Esophagus squamous epithelium (tissue), 5 donors: ENCODE results near the gene DMKN. TPM values are rescaled to one million over a fixed set of nuclear protein-coding genes. Genes with fewer than 3 reads are reported as not detected.

Source experiments
- DNase-seq: peaks from one replicate; lab custom pipeline; 2025; lab: John Stamatoyannopoulos, UW
- H3K27ac ChIP-seq, 4 donors: fragments of 200-600 bp; sonication (generic); one replicate each; pipeline ENCODE4 v1.5.1; 2016 to 2019; ENCODE audit warnings: mild to moderate bottlenecking in 1 of 4
- H3K27me3 ChIP-seq, 4 donors: fragments of 200-600 bp; sonication (generic); 1 replicate in 3 of 4; 2 replicates in 1 of 4; pipeline versions ENCODE4 v1.5.1 to v1.6.0; 2017 to 2021; ENCODE audit warnings: antibody characterized with exemption in 1 of 4
- H3K36me3 ChIP-seq, 3 donors: fragments of 200-600 bp; sonication (generic); one replicate each; pipeline ENCODE4 v1.5.1; 2016 to 2019
- H3K4me1 ChIP-seq, 3 donors: fragments of 200-600 bp; sonication (generic); one replicate each; pipeline ENCODE4 v1.5.1; 2017 to 2019
- H3K4me3 ChIP-seq, 4 donors: fragments of 200-600 bp; sonication (generic); 1 replicate in 3 of 4; 2 replicates in 1 of 4; pipeline ENCODE4 v1.5.1; 2016 to 2019; ENCODE audit warnings: mild to moderate bottlenecking in 2 of 4, moderate library complexity in 1 of 4
- H3K9me3 ChIP-seq, 3 donors: fragments of 200-600 bp; sonication (generic); one replicate each; pipeline ENCODE4 v1.5.1; 2016 to 2019
- POLR2A ChIP-seq, 4 donors: fragments of 450-650 bp; IDR thresholded peaks; one replicate each; pipeline ENCODE4 v1.6.1; 2017; ENCODE audit warnings: antibody characterized with exemption in 4 of 4, mild to moderate bottlenecking in 4 of 4, moderate library complexity in 3 of 4
- WGBS, 2 donors: methylation state at CpG; one replicate each; pipeline ENCODE4 v1.1.5; 2018; 5-methylcytosine and 5-hydroxymethylcytosine counted together
- intact Hi-C: fragments of 100-400 bp; cut with DNase I; formaldehyde crosslinking; loops from one replicate; pipeline ENCODE4 v1.15.0; 2022
- total RNA-seq, 4 donors: library from RNA; depleted of rRNA; stranded (reverse); fragments of >200 nt; gene quantifications; one replicate each; pipeline ENCODE4 v1.1.0, GENCODE V29; 2016
- TF ChIP-seq, protein P1 (sequence below), 6 experiments: fragments of 450-650 bp in 4 of 6; fragments of 200-600 bp in 2 of 6; sonication (generic) in 2 of 6; IDR thresholded peaks; one replicate each; pipeline ENCODE4 v1.5.1; 2016 to 2019; ENCODE audit warnings: antibody characterized with exemption in 6 of 6, mild to moderate bottlenecking in 4 of 6, moderate library complexity in 4 of 6
- donor health status: DM: yes; HTN: yes; CAD: no.

Gene DMKN
- total RNA-seq, 4 donors from 2014 or later = 81.6 to 449 (median 257) TPM

DNA sequence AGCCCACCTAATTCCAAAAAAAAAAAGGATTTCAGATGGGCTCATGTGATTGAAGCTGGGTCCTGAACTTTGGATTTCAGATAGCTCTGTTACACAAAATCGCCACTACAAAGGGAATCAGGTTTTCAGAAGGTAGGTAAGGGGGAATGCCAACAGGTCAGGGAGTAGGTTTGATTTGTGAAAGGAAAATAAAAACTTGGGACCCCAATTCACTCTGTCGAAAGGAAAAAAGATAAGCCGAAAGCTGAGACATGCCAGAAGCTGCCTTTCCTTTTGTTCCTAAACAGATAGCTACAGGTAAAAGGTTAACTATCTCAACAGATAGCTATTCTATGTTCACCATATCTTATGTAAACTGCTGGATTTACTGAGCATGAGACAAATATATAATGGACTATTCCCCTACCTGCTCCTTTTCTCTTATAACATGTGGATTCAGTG is 27.2 kb downstream of the DMKN start:
- peaks cover 0 to 47% (median 0%) of the 10 kb centered on the region in 4 donors for H3K27me3 ChIP-seq
- WGBS, 2 donors = 53 to 75% methylated on average over 3 of the region's 3 CpGs
- H3K4me1 ChIP-seq = peaks cover 0 to 13% (median 0%) of the 10 kb centered on the region in 3 donors
- intact Hi-C loops = no loop called here
- no peak for TF ChIP-seq POLR2A (IDR thresholded peaks at IDR 0.05)
- TF ChIP-seq, protein P1, sequence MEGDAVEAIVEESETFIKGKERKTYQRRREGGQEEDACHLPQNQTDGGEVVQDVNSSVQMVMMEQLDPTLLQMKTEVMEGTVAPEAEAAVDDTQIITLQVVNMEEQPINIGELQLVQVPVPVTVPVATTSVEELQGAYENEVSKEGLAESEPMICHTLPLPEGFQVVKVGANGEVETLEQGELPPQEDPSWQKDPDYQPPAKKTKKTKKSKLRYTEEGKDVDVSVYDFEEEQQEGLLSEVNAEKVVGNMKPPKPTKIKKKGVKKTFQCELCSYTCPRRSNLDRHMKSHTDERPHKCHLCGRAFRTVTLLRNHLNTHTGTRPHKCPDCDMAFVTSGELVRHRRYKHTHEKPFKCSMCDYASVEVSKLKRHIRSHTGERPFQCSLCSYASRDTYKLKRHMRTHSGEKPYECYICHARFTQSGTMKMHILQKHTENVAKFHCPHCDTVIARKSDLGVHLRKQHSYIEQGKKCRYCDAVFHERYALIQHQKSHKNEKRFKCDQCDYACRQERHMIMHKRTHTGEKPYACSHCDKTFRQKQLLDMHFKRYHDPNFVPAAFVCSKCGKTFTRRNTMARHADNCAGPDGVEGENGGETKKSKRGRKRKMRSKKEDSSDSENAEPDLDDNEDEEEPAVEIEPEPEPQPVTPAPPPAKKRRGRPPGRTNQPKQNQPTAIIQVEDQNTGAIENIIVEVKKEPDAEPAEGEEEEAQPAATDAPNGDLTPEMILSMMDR (IDR thresholded peaks at IDR 0.05) = no peak
- DNase-seq = no peak
- no peak overlapping the region for H3K4me3 ChIP-seq
- H3K36me3 ChIP-seq = no peaks in the 10 kb centered on the region
- H3K27ac ChIP-seq = no peak overlapping the region
- H3K9me3 ChIP-seq = no peaks in the 10 kb centered on the region

DNA sequence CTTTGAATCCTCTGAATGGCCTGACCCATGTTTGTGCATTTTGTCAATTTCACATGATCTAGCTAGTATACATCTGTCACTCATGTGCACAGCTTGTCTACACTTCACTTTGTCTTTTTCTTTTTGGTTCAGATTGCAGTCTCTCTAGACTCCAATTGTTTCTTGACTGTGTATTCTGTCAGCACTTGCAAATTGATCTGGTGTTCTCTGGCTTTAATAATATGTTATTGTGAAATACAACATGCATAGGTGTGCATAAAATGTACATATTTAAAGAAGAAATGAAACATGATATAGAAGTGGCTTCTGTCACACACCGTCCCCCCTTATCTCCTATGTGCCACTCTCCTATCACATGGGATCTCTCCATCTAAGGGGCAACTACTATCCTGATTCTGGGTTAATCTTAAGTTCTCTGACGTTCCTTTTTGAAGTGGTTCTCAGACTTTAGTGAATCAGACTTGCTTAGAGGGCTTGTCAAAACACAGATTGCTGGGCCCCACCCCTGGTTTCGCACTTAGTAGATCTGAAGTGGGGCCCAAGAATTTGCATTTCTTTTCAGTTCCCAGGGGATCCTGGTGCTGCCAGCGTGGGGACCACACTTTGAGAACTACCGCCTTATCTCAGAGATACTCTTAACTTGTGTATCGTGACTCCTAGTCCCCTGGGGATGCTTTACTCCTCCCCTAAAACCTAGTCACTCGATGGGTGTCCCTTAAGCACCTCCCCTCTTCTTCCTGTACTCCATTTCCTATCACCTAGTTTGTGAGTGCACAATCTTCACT is 29.0 kb downstream of the DMKN start:
- TF ChIP-seq, protein P1 (IDR thresholded peaks at IDR 0.05) = no peak
- no peak for TF ChIP-seq POLR2A (IDR thresholded peaks at IDR 0.05)
- DNase-seq = no peak
- Histone ChIP-seq H3K9me3 (no peaks in the 10 kb centered on the region), H3K27ac (no peak overlapping the region), H3K27me3 (peaks cover 0 to 29% (median 0%) of the 10 kb centered on the region in 4 donors), H3K36me3 (no peaks in the 10 kb centered on the region), H3K4me1 (no peaks in the 10 kb centered on the region), H3K4me3 (no peak overlapping the region)
- WGBS, 2 donors = 56 to 59% methylated on average over 7 of the region's 7 CpGs
- intact Hi-C loops = no loop called here

DNA sequence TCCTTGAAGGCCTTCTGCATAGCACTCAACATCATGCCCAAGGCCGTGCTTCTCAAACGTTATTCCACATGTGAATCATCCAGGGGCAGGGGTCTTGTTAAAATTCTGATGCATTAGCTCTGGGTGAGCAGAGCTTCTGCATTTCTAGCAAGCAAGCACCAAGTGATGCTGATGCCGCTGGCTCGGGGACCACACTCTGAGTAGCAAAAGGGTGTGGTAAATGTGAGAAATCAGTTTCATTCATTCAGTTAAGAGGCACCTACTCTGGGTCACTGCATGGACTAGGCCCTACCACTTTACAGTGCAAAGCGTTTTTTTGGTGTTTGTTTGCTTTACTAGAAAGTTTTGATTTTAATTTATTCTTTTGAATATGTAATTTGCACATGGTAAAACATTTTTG is 30.4 kb downstream of the DMKN start:
- intact Hi-C loops = no loop called here
- Histone ChIP-seq H3K4me1 (peaks cover 0 to 9% (median 0%) of the 10 kb centered on the region in 3 donors), H3K36me3 (no peaks in the 10 kb centered on the region), H3K9me3 (no peaks in the 10 kb centered on the region), H3K27me3 (peaks cover 0 to 16% (median 0%) of the 10 kb centered on the region in 4 donors), H3K4me3 (no peak overlapping the region), H3K27ac (no peak overlapping the region)
- 76 to 81% methylated on average over 5 of the region's 5 CpGs for WGBS, 2 donors
- no peak for DNase-seq
- TF ChIP-seq, protein P1 (IDR thresholded peaks at IDR 0.05) = no peak
- no peak for TF ChIP-seq POLR2A (IDR thresholded peaks at IDR 0.05)

DNA sequence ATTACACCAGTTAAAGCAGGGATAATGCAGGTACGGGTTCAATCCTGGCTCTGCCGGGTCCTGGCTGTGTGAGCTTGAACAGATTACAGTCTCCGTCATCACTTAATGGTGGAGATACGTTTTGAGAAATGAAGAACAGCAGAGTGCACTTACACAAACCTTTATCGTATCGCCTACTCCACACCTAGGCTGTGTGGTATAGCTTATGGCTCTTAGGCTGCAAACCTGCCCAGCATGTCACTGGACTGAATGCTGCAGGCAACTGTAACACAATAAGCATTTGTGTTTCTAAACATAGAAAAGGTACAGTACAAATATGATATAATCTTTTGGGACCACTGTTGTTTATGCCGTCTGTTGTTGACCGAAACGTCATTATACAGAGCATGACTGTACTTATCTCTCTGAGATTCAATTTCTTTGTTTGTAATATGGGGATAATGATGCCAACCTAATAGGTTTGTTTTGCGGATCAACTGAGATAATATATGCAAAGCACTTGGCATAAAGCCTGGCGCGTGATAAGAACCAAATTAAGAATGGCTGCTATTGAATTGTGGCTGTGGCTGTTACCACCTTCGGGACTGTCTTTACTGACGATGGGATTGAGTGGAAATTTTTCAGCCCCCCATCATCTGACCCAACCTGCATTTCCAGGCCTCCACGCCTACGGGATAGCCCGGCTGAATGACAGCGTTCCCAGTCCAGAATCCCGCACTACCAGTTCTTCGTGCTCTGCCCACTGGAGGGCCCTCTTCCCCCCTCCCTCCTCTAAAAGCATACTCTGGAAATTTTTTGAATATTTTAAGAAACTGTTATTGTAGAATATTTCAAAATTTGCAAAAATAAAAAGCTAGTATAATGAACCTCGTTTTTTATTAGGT is 34.4 kb downstream of the DMKN start:
- TF ChIP-seq, protein P1 (IDR thresholded peaks at IDR 0.05) = peak in 1 of 6 experiments; percentile 8
- TF ChIP-seq POLR2A (IDR thresholded peaks at IDR 0.05) = no peak
- DNase-seq = no peak
- no peaks in the 10 kb centered on the region for H3K27me3 ChIP-seq
- intact Hi-C loops = no loop called here
- peak overlapping the region in 1 of 4 donors; percentile 13 for H3K27ac ChIP-seq
- peaks cover 0 to 9% (median 0%) of the 10 kb centered on the region in 3 donors for H3K4me1 ChIP-seq
- H3K9me3 ChIP-seq = no peaks in the 10 kb centered on the region
- H3K4me3 ChIP-seq = no peak overlapping the region
- WGBS, 2 donors = 62 to 64% methylated on average over 21 of the region's 21 CpGs
- no peaks in the 10 kb centered on the region for H3K36me3 ChIP-seq
